ENCODE results near the gene ZNF100. TPM values are rescaled to one million over a fixed set of nuclear protein-coding genes. Genes with fewer than 3 reads are reported as not detected.
"Not testable (repeated sequence)": the region's sequence is repeated elsewhere in the genome, so short reads cannot be mapped to it uniquely, and the experiment has no call there.

ZNF100 gene
- total RNA-seq, 4 donors from 2014 or later, result 0.95 to 3.0 (median 2.0) TPM

- H3K4me3 ChIP-seq, result no peak overlapping the region
- TF ChIP-seq POLR2A (IDR thresholded peaks at IDR 0.05) (no peak), CTCF (IDR thresholded peaks at IDR 0.05) (no peak)
- H3K27ac ChIP-seq, result no peak overlapping the region
Measured at GRCh38 chr19:21688464-21688863, 78.9 kb downstream of the ZNF100 start.

GRCh38 chr19:21680671-21681070 lies 86.7 kb downstream of the ZNF100 start:
- H3K4me1 ChIP-seq, result no peaks in the 10 kb centered on the region
- WGBS, 2 donors, result 39 to 51% methylated on average over 3 of the region's 3 CpGs
- intact Hi-C loops (cut with DNase I), result no loop called here
- no peaks in the 10 kb centered on the region for H3K27me3 ChIP-seq
- no peaks in the 10 kb centered on the region for H3K36me3 ChIP-seq
- no peak overlapping the region for H3K27ac ChIP-seq
- H3K4me3 ChIP-seq, result no peak overlapping the region
- H3K9me3 ChIP-seq, result peaks cover 0 to 23% (median 0%) of the 10 kb centered on the region in 3 donors
- no peak for DNase-seq
- TF ChIP-seq POLR2A (IDR thresholded peaks at IDR 0.05) (no peak), CTCF (IDR thresholded peaks at IDR 0.05) (no peak)

More at GRCh38 chr19:21688464-21688863, 78.9 kb downstream of the ZNF100 start:
- no peaks in the 10 kb centered on the region for H3K9me3 ChIP-seq
- no peaks in the 10 kb centered on the region for H3K36me3 ChIP-seq
- DNase-seq, result no peak
- WGBS, 2 donors, result 58 to 73% methylated on average over 3 of the region's 3 CpGs
- intact Hi-C loops (cut with DNase I), result no loop called here
- no peaks in the 10 kb centered on the region for H3K4me1 ChIP-seq
- no peaks in the 10 kb centered on the region for H3K27me3 ChIP-seq

- intact Hi-C loops (cut with DNase I), result no loop called here
- WGBS, 2 donors, result 70 to 79% methylated on average over 5 of the region's 5 CpGs
- no peak overlapping the region for H3K27ac ChIP-seq
Measured at GRCh38 chr19:21680026-21680425, 87.4 kb downstream of the ZNF100 start.

GRCh38 chr19:21677696-21678418 lies 89.5 kb downstream of the ZNF100 start:
- TF ChIP-seq CTCF (IDR thresholded peaks at IDR 0.05) (no peak), POLR2A (IDR thresholded peaks at IDR 0.05) (no peak)
- intact Hi-C loops (cut with DNase I), result no loop called here
- no peak for DNase-seq
- no peaks in the 10 kb centered on the region for H3K27me3 ChIP-seq
- H3K9me3 ChIP-seq, result peaks cover 0 to 23% (median 0%) of the 10 kb centered on the region in 3 donors
- H3K4me3 ChIP-seq, result no peak overlapping the region
- H3K27ac ChIP-seq, result no peak overlapping the region
- WGBS, 2 donors, result 49 to 68% methylated on average over 12 to 29 of the region's 38 CpGs
- no peaks in the 10 kb centered on the region for H3K36me3 ChIP-seq
- no peaks in the 10 kb centered on the region for H3K4me1 ChIP-seq

More at GRCh38 chr19:21680026-21680425, 87.4 kb downstream of the ZNF100 start:
- no peak overlapping the region for H3K4me3 ChIP-seq
- H3K36me3 ChIP-seq, result no peaks in the 10 kb centered on the region
- H3K9me3 ChIP-seq, result peaks cover 0 to 23% (median 0%) of the 10 kb centered on the region in 3 donors
- no peaks in the 10 kb centered on the region for H3K27me3 ChIP-seq
- H3K4me1 ChIP-seq, result no peaks in the 10 kb centered on the region
- TF ChIP-seq CTCF (IDR thresholded peaks at IDR 0.05) (no peak), POLR2A (IDR thresholded peaks at IDR 0.05) (no peak)
- no peak for DNase-seq

GRCh38 chr19:21674454-21674853 lies 92.9 kb downstream of the ZNF100 start:
- DNase-seq, result no peak
- Histone ChIP-seq H3K9me3 (peaks cover 0 to 7% (median 0%) of the 10 kb centered on the region in 3 donors), H3K36me3 (no peaks in the 10 kb centered on the region), H3K27ac (no peak overlapping the region), H3K4me1 (no peaks in the 10 kb centered on the region), H3K4me3 (no peak overlapping the region), H3K27me3 (no peaks in the 10 kb centered on the region)
- 23 to 56% methylated on average over 1 of the region's 1 CpG for WGBS, 2 donors
- intact Hi-C loops (cut with DNase I), result no loop called here
- TF ChIP-seq POLR2A (IDR thresholded peaks at IDR 0.05) (no peak), CTCF (IDR thresholded peaks at IDR 0.05) (no peak)

- H3K36me3 ChIP-seq; DNase-seq; H3K4me1 ChIP-seq; H3K9me3 ChIP-seq; intact Hi-C loops (cut with DNase I); H3K4me3 ChIP-seq; H3K27me3 ChIP-seq; H3K27ac ChIP-seq: not testable (repeated sequence)
- WGBS, 2 donors, result 28 to 64% methylated on average over 2 of the region's 2 CpGs
Measured at GRCh38 chr19:21673479-21673878, 93.9 kb downstream of the ZNF100 start.
